HepG2 (cell line): Measurements from ENCODE around the gene AGAP1. TPM values are rescaled to one million over a fixed set of nuclear protein-coding genes. Genes with fewer than 3 reads are reported as not detected.
A peak's percentile ranks its signal among the peaks of the same experiment; 100 is the strongest.

ENCODE experiments used
- ARNT2 ChIP-seq: sonication (generic); formaldehyde crosslinking; IDR thresholded peaks from 2 replicates; pipeline ENCODE4 v1.8.0; 2022; ENCODE audit warnings: mild to moderate bottlenecking, low read depth, missing genetic modification reagents, moderate library complexity
- CREB1 ChIP-seq, 2 experiments: fragments of 450-650 bp in 1 of 2; IDR thresholded peaks; 2 replicates each; pipeline ENCODE4 v1.6.1; 2016 to 2017; ENCODE audit warnings: control low read depth in 1 of 2, mild to moderate bottlenecking in 1 of 2, missing compliant biosample characterization in 1 of 2, missing genetic modification characterization in 1 of 2
- FOXK2 ChIP-seq: fragments of 450-650 bp; IDR thresholded peaks from 2 replicates; pipeline ENCODE4 v1.6.1; 2016
- GTF3A ChIP-seq: sonication (generic); formaldehyde crosslinking; conservative IDR thresholded peaks from 2 replicates; pipeline ENCODE4 v1.4.0; 2020; ENCODE audit warnings: mild to moderate bottlenecking, missing genetic modification reagents
- HES4 ChIP-seq: sonication (generic); formaldehyde crosslinking; IDR thresholded peaks from 2 replicates; pipeline ENCODE4 v1.9.0; 2021; ENCODE audit warnings: mild to moderate bottlenecking, missing genetic modification reagents, borderline replicate concordance
- LBX2 ChIP-seq: sonication (generic); formaldehyde crosslinking; IDR thresholded peaks from 2 replicates; pipeline ENCODE4 v1.5.0; 2020; ENCODE audit warnings: missing genetic modification reagents, mild to moderate bottlenecking, borderline replicate concordance
- MAFG ChIP-seq: sonication (generic); formaldehyde crosslinking; IDR thresholded peaks from 2 replicates; pipeline ENCODE4 v1.5.1; 2020; ENCODE audit warnings: mild to moderate bottlenecking, missing genetic modification reagents
- MBD4 ChIP-seq: IDR thresholded peaks from 2 replicates; pipeline ENCODE4 v1.6.1; 2012; ENCODE audit warnings: low read length, inconsistent platforms, borderline replicate concordance
- NCOA1 ChIP-seq: sonication (generic); formaldehyde crosslinking; IDR thresholded peaks from 2 replicates; pipeline ENCODE4 v1.9.0; 2021; ENCODE audit warnings: missing genetic modification reagents
- NPAS2 ChIP-seq: sonication (generic); formaldehyde crosslinking; IDR thresholded peaks from 2 replicates; pipeline ENCODE4 v1.8.0; 2022; ENCODE audit warnings: mild to moderate bottlenecking, missing genetic modification reagents, borderline replicate concordance
- PATZ1 ChIP-seq: sonication (generic); formaldehyde crosslinking; IDR thresholded peaks from 2 replicates; pipeline ENCODE4 v1.4.0; 2020; ENCODE audit warnings: missing genetic modification reagents
- PBX2 ChIP-seq: IDR thresholded peaks from 2 replicates; pipeline ENCODE4 v1.6.1; 2016; ENCODE audit warnings: control low read depth
- RAD21 ChIP-seq: fragments of 450-650 bp; formaldehyde crosslinking; IDR thresholded peaks from 2 replicates; pipeline ENCODE4 v1.5.0; 2020; ENCODE audit warnings: mild to moderate bottlenecking
- RORA ChIP-seq: sonication (generic); formaldehyde crosslinking; IDR thresholded peaks from 2 replicates; pipeline ENCODE4 v1.5.0; 2020; ENCODE audit warnings: mild to moderate bottlenecking, missing genetic modification reagents, moderate library complexity
- U2AF2 ChIP-seq: fragments of 200-400 bp; formaldehyde crosslinking; IDR thresholded peaks from 2 replicates; pipeline ENCODE4 v1.6.1; 2017; ENCODE audit warnings: low read depth, mild to moderate bottlenecking, low read length
- ZBTB3 ChIP-seq: sonication (generic); formaldehyde crosslinking; IDR thresholded peaks from 2 replicates; pipeline ENCODE4 v1.4.0; 2020; ENCODE audit warnings: low read depth, mild to moderate bottlenecking, moderate library complexity, missing genetic modification reagents, borderline replicate concordance
- ZC3H4 ChIP-seq: sonication (generic); formaldehyde crosslinking; IDR thresholded peaks from 2 replicates; pipeline ENCODE4 v1.4.0; 2020; ENCODE audit warnings: missing genetic modification reagents, borderline replicate concordance
- ZNF205 ChIP-seq: IDR thresholded peaks from 2 replicates; pipeline ENCODE4 v1.6.1; 2018; ENCODE audit warnings: missing biosample characterization, missing genetic modification reagents
- ZNF317 ChIP-seq: sonication (generic); formaldehyde crosslinking; IDR thresholded peaks from 2 replicates; pipeline ENCODE4 v1.5.0; 2020; ENCODE audit warnings: mild to moderate bottlenecking, missing genetic modification reagents
- ZNF333 ChIP-seq: sonication (generic); formaldehyde crosslinking; IDR thresholded peaks from 2 replicates; pipeline ENCODE4 v1.4.0; 2020; ENCODE audit warnings: mild to moderate bottlenecking, missing genetic modification reagents, borderline replicate concordance
- ZNF414 ChIP-seq: sonication (generic); formaldehyde crosslinking; IDR thresholded peaks from 2 replicates; pipeline ENCODE4 v1.5.0; 2020; ENCODE audit warnings: missing genetic modification reagents
- ZNF678 ChIP-seq: sonication (generic); formaldehyde crosslinking; IDR thresholded peaks from 2 replicates; pipeline ENCODE4 v1.4.0; 2020; ENCODE audit warnings: mild to moderate bottlenecking, missing genetic modification reagents
- ZNF709 ChIP-seq: sonication (generic); formaldehyde crosslinking; IDR thresholded peaks from 2 replicates; pipeline ENCODE4 v1.5.0; 2020; ENCODE audit warnings: mild to moderate bottlenecking, missing genetic modification reagents
- ZNF782 ChIP-seq: sonication (generic); formaldehyde crosslinking; IDR thresholded peaks from 2 replicates; pipeline ENCODE4 v1.4.0; 2020; ENCODE audit warnings: missing genetic modification reagents, mild to moderate bottlenecking, borderline replicate concordance
- polyA plus RNA-seq, 8 experiments: library from polyadenylated mRNA; depleted of rRNA in 3 of 8; stranded (reverse) in 7 of 8; unstranded in 1 of 8; fragments of >200 nt; fragmentation: Illumina TruSeq in 4 of 8; extraction: Trizol in 4 of 8; gene quantifications; 2 replicates each; pipeline versions ENCODE4 v1.2.1 to v1.2.3, GENCODE V29; 2011 to 2016; ENCODE audit warnings: low read depth in 4 of 8, missing spikeins in 1 of 8, mixed read lengths in 1 of 8; ENCODE audit not compliant: insufficient read depth in 1 of 8
- total RNA-seq, 5 experiments: library from RNA; depleted of rRNA; stranded (reverse); fragments of >200 nt; fragmentation: Illumina TruSeq; extraction: Trizol; gene quantifications; 2 replicates each; pipeline ENCODE4 v1.2.3, GENCODE V29; 2016; ENCODE audit warnings: low read depth in 1 of 5
- TF ChIP-seq, protein P1 (sequence below): sonication (generic); formaldehyde crosslinking; IDR thresholded peaks from 2 replicates; pipeline ENCODE4 v1.8.1; 2023; ENCODE audit warnings: mild to moderate bottlenecking, inconsistent platforms, moderate library complexity, missing genetic modification reagents, borderline replicate concordance

Gene AGAP1
- total and polyA plus RNA-seq, 2 of the 13 experiments (the other 11 are each of a cell fraction or from before 2014, with no cell fraction given) = 21.2 to 32.7 TPM

DNA sequence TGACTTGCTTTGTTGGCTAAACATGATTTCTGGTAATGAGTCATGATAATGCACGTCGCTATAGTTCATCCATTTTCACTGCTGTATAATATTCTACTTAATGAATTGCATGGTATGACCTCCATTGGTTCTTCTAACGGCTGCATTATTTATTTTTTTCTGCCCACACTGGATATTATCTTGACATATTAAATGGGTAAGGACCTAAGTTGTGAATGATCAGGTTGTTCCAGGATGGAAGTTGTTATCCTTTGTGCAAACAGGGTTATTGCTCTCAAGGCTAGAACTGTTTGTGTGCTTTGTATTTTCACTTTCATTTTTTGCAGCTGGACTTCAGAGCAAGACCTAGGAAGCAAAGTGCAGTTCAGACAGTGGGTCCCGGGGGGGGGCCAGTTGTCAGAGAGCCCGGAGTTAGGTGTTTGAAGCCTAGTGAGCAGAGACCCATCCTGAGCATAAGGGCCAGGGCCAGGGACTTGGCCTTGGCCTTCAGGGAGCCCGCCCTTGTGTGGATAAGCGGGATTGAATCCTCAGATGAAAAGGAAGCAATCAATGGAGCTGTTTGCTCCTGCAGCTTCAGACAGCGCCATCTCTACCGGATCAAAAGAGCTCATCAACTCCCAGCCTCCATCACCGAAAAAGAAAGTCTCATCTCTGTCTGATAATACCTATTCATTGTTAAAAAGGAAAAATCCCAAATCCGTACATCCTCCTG lies 48.2 kb downstream of the AGAP1 start (continued):
- TF ChIP-seq PBX2 (CRISPR knock-in tag) = no peak
- peak; percentile 93 for TF ChIP-seq FOXK2
- no peak for TF ChIP-seq LBX2 (CRISPR knock-in tag)
- TF ChIP-seq PATZ1 (CRISPR knock-in tag) = peak; percentile 100
- no peak for TF ChIP-seq U2AF2
- no peak for TF ChIP-seq ZNF678 (CRISPR knock-in tag)
- TF ChIP-seq CREB1 (IDR thresholded peaks at IDR 0.05) = no peak
- TF ChIP-seq CREB1 (CRISPR knock-in tag; IDR thresholded peaks at IDR 0.05) = peak; percentile 76
- no peak for TF ChIP-seq ZC3H4 (CRISPR knock-in tag)
- TF ChIP-seq, protein P1, sequence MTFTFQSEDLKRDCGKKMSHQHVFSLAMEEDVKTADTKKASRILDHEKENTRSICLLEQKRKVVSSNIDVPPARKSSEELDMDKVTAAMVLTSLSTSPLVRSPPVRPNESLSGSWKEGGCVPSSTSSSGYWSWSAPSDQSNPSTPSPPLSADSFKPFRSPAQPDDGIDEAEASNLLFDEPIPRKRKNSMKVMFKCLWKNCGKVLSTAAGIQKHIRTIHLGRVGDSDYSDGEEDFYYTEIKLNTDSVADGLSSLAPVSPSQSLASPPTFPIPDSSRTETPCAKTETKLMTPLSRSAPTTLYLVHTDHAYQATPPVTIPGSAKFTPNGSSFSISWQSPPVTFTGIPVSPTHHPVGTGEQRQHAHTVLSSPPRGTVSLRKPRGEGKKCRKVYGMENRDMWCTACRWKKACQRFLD (CRISPR knock-in tag) = no peak
- no peak for TF ChIP-seq MAFG (CRISPR knock-in tag)
- TF ChIP-seq RAD21 (CRISPR knock-in tag) = peak; percentile 42
- TF ChIP-seq ZNF414 (CRISPR knock-in tag) = peak; percentile 72
- TF ChIP-seq ZNF333 (CRISPR knock-in tag) = no peak
- TF ChIP-seq NPAS2 (CRISPR knock-in tag) = no peak
- no peak for TF ChIP-seq RORA
- TF ChIP-seq NCOA1 (CRISPR knock-in tag) = 0 out of 2 replicates have a peak, but pooled peaks have one; percentile 51
- no peak for TF ChIP-seq GTF3A (CRISPR knock-in tag)
- peak; percentile 83; the same call in 1 of the 2 replicates for TF ChIP-seq MBD4
- TF ChIP-seq HES4 (CRISPR knock-in tag) = no peak
- TF ChIP-seq ARNT2 = peak; percentile 50; the same call in 1 of the 2 replicates
- TF ChIP-seq ZNF317 (CRISPR knock-in tag) = peak; percentile 48; the same call in 1 of the 2 replicates
- peak; percentile 52; the same call in 1 of the 2 replicates for TF ChIP-seq ZNF709 (CRISPR knock-in tag)
- peak; percentile 69 for TF ChIP-seq ZBTB3
- no peak for TF ChIP-seq ZNF782 (CRISPR knock-in tag)
- peak; percentile 50; the same call in 1 of the 2 replicates for TF ChIP-seq ZNF205
